Measurements from ENCODE around the gene CCDC110.
A peak's percentile ranks its signal among the peaks of the same experiment; 100 is the strongest.

Gene CCDC110

GRCh38 chr4:185472103-185472542, 590 bp upstream of the CCDC110 start:
- DNase-seq (ENCODE audit: low spot score), result no peak

- peak; percentile 62 for DNase-seq (ENCODE audit: low spot score)
Observed at GRCh38 chr4:185470501-185471195, 885 bp downstream of the CCDC110 start.

- no peak for DNase-seq (ENCODE audit: low spot score)
Observed at GRCh38 chr4:185469580-185470154, 1.9 kb downstream of the CCDC110 start.

GRCh38 chr4:185468999-185469398, 2.5 kb downstream of the CCDC110 start:
- DNase-seq (ENCODE audit: low spot score), result no peak

- no peak for DNase-seq (ENCODE audit: low spot score)
Observed at GRCh38 chr4:185467991-185468390, 3.5 kb downstream of the CCDC110 start.

GRCh38 chr4:185467101-185467500, 4.4 kb downstream of the CCDC110 start:
- DNase-seq (ENCODE audit: low spot score), result no peak

- no peak for DNase-seq (ENCODE audit: low spot score)
Observed at GRCh38 chr4:185465707-185466106, 5.8 kb downstream of the CCDC110 start.

- DNase-seq (ENCODE audit: low spot score), result no peak
Observed at GRCh38 chr4:185464887-185465286, 6.6 kb downstream of the CCDC110 start.

GRCh38 chr4:185464183-185464582, 7.3 kb downstream of the CCDC110 start:
- no peak for DNase-seq (ENCODE audit: low spot score)

- no peak for DNase-seq (ENCODE audit: low spot score)
Observed at GRCh38 chr4:185463541-185463940, 8.0 kb downstream of the CCDC110 start.

- no peak for DNase-seq (ENCODE audit: low spot score)
Observed at GRCh38 chr4:185461565-185461964, 10.0 kb downstream of the CCDC110 start.

GRCh38 chr4:185457136-185457535, 14.4 kb downstream of the CCDC110 start:
- no peak for DNase-seq (ENCODE audit: low spot score)

- no peak for DNase-seq (ENCODE audit: low spot score)
Observed at GRCh38 chr4:185456131-185456530, 15.4 kb downstream of the CCDC110 start.

GRCh38 chr4:185445209-185445608, 26.3 kb downstream of the CCDC110 start:
- DNase-seq (ENCODE audit: low spot score), result no peak

GRCh38 chr4:185441479-185441878, 30.1 kb downstream of the CCDC110 start:
- DNase-seq (ENCODE audit: low spot score), result no peak

GRCh38 chr4:185437809-185438208, 33.7 kb downstream of the CCDC110 start:
- no peak for DNase-seq (ENCODE audit: low spot score)

- DNase-seq (ENCODE audit: low spot score), result no peak
Observed at GRCh38 chr4:185435466-185435865, 36.1 kb downstream of the CCDC110 start.

GRCh38 chr4:185429660-185430059, 41.9 kb downstream of the CCDC110 start:
- DNase-seq (ENCODE audit: low spot score), result no peak

- DNase-seq (ENCODE audit: low spot score), result no peak
Observed at GRCh38 chr4:185426960-185427688, 44.4 kb downstream of the CCDC110 start.

GRCh38 chr4:185425647-185426352, 45.7 kb downstream of the CCDC110 start, which contains the start of gene UFSP2:
TSS of gene UFSP2 (minus strand) at chr4:185425964. CDS start at chr4:185425868, 96 bp downstream.
- DNase-seq (ENCODE audit: low spot score), result peak; percentile 93

GRCh38 chr4:185424905-185425646, 46.5 kb downstream of the CCDC110 start:
- DNase-seq (ENCODE audit: low spot score), result peak; percentile 42
